IPS-18c (cell line): ENCODE measurements around the gene SNAPC1.

Source experiments
- H3K4me3 ChIP-seq: 2 replicates; pipeline ENCODE4 v1.7.0; 2013; ENCODE audit warnings: low read depth, mild to moderate bottlenecking, low read length, moderate library complexity; ENCODE audit not compliant: insufficient read depth
- H3K9me3 ChIP-seq: one replicate; pipeline ENCODE4 v1.6.1; 2013; ENCODE audit warnings: mild to moderate bottlenecking, low read length, moderate library complexity; ENCODE audit not compliant: control insufficient read depth, insufficient read depth

Gene SNAPC1, protein sequence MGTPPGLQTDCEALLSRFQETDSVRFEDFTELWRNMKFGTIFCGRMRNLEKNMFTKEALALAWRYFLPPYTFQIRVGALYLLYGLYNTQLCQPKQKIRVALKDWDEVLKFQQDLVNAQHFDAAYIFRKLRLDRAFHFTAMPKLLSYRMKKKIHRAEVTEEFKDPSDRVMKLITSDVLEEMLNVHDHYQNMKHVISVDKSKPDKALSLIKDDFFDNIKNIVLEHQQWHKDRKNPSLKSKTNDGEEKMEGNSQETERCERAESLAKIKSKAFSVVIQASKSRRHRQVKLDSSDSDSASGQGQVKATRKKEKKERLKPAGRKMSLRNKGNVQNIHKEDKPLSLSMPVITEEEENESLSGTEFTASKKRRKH

DNA sequence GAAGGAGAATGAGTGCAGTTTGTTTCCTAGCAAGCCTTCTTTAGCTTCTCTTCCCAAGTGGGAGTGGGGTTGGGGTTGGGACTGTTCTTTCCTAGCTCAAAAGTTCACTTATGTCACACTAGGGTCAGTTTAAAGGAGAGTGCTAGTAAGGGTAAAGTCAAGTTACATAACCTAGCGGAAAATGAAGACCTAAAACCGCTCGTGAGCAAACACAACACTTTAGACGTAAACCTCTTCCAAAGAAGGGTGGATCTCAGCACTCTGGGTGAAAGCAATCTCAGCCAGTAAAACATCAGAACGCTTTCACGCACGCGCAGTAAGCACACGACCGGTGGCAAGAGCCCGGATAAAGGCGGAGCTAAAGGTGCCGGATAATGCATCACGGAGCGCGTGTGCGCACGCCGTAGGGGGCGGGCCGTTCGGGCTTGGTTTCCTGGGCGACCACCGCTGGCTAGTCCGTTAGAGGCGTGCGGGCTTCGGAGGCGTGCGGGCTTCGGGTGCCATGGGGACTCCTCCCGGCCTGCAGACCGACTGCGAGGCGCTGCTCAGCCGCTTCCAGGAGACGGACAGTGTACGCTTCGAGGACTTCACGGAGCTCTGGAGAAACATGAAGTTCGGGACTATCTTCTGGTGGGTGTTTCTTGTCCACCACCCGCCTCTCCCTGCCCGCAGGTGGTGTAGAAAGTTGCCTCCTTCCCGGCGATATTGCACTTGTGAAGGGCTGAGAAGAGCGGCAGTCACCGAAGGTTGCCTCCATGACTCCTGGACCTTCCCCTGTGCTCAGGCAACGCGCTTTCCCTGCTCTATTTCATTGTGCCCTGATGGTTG lies at the start of gene SNAPC1:
TSS of gene SNAPC1 (plus strand) at position 462 of the 828 bp plus-strand sequence. CDS start at position 503, 41 bp downstream.
- peak within 1 kb of the TSS; percentile 99 for H3K4me3 ChIP-seq
- peaks cover 2% of the 10 kb centered on the region for H3K9me3 ChIP-seq

DNA sequence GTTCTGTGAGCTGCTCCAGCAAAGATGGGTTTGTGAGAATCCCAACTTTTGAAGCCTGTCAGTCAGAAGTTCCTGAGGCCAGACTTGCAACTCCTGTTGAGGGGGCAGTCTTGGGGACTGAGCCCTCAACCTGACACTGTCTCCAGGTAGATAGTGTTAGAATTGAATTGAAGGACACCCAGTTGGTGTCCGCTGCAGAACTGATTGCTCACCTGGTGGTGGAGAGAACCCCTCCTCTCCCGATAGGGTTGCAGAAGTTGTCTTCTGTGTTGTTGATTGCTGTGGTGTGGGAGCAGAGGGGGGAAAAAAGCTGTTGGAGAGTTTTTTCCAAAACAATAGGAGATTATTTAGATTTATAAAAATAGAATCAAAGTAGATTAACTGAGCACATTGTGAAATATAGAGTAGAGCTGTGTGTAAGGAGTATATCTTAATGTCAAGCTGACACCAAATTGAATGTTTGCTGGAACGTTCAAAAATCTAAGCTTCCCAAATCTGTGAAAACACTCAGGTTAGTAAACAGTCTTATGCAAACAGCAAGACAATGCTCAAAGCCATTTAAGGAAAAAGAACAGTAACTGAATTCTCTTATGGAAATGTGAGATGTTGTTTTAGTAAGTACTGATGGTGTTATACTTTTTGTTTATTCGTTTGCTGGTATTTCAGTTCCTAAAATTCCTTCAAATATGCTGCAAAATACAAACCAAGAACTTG lies 48.3 kb upstream of the SNAPC1 start:
- Histone ChIP-seq H3K9me3 (no peaks in the 10 kb centered on the region), H3K4me3 (no peak overlapping the region)

DNA sequence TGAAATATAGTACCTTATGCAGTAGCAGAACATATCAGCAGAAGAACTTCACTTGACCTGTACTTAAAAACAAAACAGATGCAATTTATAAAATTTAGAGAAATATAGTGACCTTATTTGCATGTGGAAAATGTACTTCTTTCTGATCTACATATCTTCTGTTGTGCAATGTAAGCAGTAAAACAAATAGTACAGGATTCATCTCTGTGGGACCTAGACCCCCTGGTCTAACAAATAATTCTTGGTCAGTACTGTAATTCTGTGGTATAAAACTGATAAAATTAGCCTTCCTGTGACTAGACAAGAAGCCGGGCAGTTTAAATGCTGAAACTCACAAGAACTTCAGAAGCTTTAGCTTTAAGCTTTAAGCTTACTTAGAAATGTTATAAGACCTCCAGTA lies 45.3 kb upstream of the SNAPC1 start:
- no peak overlapping the region for H3K4me3 ChIP-seq
- H3K9me3 ChIP-seq = no peaks in the 10 kb centered on the region

DNA sequence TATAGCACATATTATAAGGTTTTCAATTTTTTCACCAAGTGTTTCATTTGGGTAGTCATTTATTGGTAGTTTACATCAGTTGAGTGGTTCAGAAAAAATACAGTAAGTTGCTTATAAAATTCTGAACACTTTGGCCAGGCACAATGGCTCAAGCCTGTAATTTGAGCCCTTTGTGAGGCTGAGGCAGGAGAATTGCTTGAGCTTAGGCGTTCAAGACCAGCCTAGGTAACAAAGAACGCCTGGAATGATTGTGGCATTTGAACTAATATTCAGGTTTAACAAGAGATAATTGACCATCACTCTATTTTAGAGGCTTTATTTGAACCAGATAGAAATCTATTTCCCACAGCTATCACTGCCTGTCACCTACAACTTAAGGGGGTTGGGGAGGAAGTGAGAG lies 44.2 kb upstream of the SNAPC1 start:
- H3K4me3 ChIP-seq = no peak overlapping the region
- H3K9me3 ChIP-seq = no peaks in the 10 kb centered on the region

DNA sequence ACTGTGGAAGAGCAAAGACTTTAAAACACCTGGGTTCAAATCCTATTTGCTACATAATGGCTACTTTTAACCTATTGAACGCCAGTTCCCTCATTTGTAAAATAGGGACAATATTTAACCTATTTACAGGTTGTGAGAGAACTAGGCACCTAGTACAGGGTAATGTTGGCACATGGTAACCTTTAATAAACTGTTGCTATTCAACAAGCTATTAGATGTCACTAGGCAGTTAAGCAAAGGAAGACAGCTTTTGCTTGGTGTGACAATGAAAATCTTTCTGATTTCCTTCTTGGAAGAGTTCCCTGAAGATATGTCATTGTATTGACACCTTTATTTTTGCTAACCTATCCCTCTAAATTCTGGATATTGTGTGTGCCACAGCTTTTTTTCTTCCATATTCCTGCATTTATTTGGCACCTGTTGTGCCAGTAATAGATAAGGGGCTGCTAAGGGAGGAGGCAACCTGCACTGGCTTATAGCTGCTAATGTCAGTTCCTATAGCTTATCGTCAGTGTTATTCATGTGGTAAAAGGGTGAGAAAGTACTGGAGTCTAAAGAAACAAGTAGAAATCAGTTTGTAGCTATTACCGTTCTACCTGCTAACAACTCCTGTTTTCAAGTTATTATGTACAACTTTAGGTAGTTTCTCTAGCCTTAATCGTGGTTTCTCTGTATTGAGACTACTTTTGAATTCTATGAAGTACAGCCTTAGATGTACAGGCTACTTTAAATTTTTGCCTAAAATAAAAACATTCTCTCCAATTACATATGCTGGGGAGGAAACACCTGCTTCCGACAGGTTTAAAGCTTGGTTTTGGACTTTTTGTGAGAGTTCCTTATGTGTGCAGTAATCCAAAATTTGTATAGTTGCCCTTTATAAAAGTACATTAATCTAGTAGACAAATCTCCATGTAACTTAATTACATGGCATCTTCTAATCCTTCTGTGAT lies 42.6 kb upstream of the SNAPC1 start:
- H3K9me3 ChIP-seq = no peaks in the 10 kb centered on the region
- H3K4me3 ChIP-seq = no peak overlapping the region

DNA sequence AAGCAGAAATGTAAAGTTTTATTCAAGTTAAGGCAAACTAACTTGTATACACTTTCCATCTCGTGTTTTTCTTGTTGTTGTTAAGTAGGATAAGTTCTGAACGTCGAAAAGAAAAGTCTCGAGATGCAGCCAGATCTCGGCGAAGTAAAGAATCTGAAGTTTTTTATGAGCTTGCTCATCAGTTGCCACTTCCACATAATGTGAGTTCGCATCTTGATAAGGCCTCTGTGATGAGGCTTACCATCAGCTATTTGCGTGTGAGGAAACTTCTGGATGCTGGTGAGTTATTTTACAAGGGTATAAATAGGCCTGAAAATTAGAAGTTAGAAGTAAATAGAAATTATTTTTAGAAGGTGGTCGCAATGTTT lies 41.9 kb upstream of the SNAPC1 start:
- Histone ChIP-seq H3K4me3 (no peak overlapping the region), H3K9me3 (no peaks in the 10 kb centered on the region)

DNA sequence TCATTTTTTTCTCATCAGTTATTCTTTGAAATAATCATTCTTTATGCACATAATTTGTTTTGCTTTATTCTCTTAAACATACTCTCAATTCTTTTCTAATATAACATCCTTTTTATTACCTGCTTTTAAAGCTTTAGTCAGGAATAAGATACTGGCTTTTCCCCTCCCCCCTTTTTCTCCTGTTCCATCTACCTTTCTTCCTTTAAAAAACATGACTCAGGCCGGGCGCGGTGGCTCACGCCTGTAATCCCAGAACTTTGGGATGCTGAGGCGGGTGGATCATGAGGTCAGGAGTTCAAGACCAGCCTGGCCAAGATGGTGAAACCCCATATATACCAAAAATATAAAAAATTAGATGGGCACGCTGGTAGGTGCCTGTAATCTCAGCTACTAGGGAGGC lies 41.5 kb upstream of the SNAPC1 start:
- no peak overlapping the region for H3K4me3 ChIP-seq
- H3K9me3 ChIP-seq = no peaks in the 10 kb centered on the region

DNA sequence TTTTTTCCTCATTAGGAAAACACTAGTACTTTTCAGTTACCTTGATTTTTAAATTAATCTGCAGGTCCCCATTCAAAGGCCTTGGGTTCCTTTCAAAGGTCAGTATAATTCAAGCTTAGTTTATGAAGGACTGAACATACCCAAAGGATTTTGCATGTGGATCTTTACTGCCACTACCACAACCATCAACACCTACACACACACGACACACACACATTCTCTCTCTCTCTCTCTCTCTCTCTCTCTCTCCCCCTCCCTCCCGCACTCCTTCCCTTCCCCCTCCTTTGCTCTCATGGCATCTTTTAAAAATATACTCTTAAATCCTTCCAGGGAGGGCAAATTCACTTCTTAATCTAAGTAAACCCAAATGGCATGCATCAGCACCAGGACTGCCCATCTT lies 38.1 kb upstream of the SNAPC1 start:
- no peaks in the 10 kb centered on the region for H3K9me3 ChIP-seq
- H3K4me3 ChIP-seq = no peak overlapping the region

DNA sequence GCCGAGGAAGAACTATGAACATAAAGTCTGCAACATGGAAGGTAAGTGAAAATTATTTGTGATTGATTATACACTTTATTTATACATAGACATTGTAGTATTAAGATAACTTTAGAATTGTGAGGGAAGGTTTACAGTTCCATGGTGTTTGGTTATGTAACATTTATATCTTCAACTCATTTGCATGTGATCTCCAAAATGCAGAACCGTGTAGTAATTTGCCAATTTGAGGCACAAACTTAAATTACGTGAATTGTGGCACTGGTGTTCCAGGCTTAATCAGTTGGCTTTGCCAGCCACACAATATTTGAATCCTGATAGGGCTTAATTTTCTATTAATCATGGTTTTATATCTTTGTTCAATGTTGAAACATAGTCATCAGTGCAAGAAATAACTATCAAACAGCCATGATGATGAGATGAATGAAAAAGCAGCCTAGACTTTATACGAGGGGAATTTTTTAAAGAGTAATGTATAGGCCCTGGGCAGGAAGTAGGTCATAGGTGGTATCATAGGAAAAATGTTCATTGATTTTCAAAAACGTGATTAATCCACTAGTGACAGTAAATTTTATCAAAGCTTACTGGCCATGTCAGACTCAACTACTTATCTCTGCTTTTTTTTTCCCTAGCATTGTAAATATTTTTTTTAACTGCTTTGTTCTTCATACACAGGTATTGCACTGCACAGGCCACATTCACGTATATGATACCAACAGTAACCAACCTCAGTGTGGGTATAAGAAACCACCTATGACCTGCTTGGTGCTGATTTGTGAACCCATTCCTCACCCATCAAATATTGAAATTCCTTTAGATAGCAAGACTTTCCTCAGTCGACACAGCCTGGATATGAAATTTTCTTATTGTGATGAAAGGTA lies 35.2 kb upstream of the SNAPC1 start:
- no peak overlapping the region for H3K4me3 ChIP-seq

DNA sequence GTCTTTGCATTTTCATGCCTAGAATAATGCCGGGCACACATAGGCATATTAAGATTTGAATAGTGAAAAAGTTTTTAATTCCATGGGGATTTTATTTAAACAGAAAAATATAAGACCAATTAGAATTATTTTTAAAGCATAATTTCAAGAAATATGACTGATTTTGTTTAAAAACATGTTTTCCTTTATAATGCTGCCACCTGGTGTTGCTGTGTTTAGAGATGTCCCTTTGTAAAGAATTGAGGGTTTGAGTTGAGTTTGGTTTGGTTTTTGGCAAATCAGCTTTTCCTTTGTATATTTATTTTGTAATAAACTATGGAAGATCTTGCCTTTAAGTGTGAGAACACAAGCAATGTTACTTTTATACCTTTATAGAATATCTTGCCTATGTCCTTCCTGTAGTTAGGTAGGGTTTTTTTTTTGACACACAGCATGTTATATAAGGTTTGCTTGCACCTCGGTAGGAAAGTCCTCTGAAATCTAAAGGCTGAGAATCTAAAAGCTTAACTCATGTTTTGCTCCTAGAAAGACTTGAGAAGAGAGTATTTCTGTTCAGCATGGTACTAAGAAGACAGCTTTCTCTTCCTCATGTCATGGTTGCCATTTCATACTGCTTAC lies 31.4 kb upstream of the SNAPC1 start:
- H3K9me3 ChIP-seq = no peaks in the 10 kb centered on the region
- H3K4me3 ChIP-seq = no peak overlapping the region

More for the DNA sequence above, 35.2 kb upstream of the SNAPC1 start:
- no peaks in the 10 kb centered on the region for H3K9me3 ChIP-seq

DNA sequence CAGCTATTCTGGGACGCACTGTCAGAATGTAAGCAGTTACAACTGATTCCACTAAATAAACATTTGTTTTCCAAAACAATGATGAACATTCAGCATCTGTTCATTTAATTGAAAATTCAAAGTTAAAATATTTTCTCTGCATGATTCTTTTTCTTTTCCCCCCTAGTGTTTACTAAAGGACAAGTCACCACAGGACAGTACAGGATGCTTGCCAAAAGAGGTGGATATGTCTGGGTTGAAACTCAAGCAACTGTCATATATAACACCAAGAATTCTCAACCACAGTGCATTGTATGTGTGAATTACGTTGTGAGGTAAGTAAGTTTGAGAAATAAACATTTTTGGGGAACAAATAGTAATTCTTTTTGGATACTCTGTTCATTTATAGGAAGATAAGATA lies 28.2 kb upstream of the SNAPC1 start:
- no peak overlapping the region for H3K4me3 ChIP-seq
- no peaks in the 10 kb centered on the region for H3K9me3 ChIP-seq

DNA sequence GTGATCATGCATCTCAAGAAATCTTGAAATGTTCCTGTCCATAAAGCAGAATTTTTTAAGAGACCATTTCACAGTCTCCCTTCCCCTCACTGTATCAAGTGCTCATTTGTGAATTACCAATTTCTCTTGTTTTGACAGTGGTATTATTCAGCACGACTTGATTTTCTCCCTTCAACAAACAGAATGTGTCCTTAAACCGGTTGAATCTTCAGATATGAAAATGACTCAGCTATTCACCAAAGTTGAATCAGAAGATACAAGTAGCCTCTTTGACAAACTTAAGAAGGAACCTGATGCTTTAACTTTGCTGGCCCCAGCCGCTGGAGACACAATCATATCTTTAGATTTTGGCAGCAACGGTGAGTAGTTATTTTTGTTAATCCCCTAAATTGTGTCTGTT lies 25.5 kb upstream of the SNAPC1 start:
- Histone ChIP-seq H3K9me3 (no peaks in the 10 kb centered on the region), H3K4me3 (no peak overlapping the region)

DNA sequence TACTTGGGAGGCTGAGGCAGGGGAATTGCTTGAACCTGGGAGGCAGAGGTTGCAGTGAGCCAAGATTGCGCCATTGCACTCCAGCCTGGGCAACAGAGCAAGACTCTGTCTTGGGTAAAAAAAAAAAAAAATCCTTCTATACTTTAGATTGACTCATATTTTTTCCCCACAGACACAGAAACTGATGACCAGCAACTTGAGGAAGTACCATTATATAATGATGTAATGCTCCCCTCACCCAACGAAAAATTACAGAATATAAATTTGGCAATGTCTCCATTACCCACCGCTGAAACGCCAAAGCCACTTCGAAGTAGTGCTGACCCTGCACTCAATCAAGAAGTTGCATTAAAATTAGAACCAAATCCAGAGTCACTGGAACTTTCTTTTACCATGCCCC lies 24.3 kb upstream of the SNAPC1 start:
- no peak overlapping the region for H3K4me3 ChIP-seq
- H3K9me3 ChIP-seq = no peaks in the 10 kb centered on the region

DNA sequence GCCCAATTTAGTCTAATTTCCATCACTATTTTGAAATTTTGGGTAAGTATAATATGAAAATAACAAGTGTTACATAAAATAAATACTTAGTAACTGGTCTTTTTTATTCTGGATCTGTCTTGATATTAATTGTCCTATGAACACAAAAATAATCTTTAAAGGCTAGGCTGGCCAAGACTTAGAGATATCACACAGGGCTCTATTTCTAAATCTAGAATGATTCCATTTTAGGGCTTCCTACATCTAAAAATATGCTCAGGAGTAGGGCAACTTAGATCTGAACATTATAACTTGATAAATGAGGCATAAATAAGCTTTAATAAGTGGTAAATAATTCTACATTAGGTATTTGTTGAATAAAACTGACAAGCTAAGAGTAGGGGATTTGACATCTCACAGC lies 23.1 kb upstream of the SNAPC1 start:
- no peak overlapping the region for H3K4me3 ChIP-seq
- H3K9me3 ChIP-seq = no peaks in the 10 kb centered on the region

DNA sequence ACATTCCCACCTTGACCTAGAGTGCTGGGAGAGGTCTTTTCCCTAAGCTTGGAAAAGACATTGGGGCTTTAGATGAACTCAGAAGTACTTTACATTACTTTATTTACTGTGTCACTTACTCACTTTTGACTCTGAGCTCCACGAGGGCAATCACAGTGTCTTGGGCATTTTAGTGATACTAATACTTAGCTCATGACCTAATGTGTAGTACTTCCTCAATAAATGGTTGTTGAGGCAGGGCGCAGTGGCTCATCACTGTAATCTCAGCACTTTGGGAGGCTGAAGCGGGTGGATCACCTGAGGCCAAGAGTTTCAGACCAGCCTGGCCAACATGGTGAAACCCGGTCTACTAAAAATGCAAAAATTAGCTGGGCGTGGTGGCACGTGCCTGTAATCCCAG lies 19.8 kb upstream of the SNAPC1 start:
- no peaks in the 10 kb centered on the region for H3K9me3 ChIP-seq

DNA sequence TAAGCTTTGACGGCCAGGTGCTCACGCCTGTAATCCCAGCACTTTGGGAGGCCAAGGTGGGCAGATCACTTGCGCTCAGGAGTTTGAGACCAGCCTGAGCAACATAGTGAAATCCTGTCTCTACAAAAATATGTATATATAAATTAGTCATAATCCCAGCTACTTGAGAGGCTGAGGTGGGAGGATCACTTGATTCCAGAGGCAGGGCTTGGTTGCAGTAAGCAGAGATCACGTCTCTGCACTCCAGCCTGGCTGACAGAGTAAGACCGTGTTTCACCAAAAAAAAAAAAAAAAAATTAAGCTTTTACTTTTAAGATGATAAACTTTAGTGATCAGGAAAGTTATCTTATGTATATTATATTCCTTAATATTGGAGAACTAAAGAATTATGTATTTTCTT lies 18.0 kb upstream of the SNAPC1 start:
- no peak overlapping the region for H3K4me3 ChIP-seq
- H3K9me3 ChIP-seq = no peaks in the 10 kb centered on the region

More for the DNA sequence above, 19.8 kb upstream of the SNAPC1 start:
- no peak overlapping the region for H3K4me3 ChIP-seq
